GM08714 (cell line): ENCODE data around the gene BLMH.

ENCODE experiments used
- H3K4me3 ChIP-seq: fragments of 200-500 bp; sonication (Bioruptor generic); 2 replicates; pipeline ENCODE4 v1.5.1; 2014; ENCODE audit warnings: mild to moderate bottlenecking, low read length, inconsistent platforms
- ZNF274 ChIP-seq: IDR thresholded peaks from 2 replicates; pipeline ENCODE4 v1.6.1; 2012; ENCODE audit warnings: mild to moderate bottlenecking, low read depth, low read length

Gene BLMH, protein sequence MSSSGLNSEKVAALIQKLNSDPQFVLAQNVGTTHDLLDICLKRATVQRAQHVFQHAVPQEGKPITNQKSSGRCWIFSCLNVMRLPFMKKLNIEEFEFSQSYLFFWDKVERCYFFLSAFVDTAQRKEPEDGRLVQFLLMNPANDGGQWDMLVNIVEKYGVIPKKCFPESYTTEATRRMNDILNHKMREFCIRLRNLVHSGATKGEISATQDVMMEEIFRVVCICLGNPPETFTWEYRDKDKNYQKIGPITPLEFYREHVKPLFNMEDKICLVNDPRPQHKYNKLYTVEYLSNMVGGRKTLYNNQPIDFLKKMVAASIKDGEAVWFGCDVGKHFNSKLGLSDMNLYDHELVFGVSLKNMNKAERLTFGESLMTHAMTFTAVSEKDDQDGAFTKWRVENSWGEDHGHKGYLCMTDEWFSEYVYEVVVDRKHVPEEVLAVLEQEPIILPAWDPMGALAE

DNA sequence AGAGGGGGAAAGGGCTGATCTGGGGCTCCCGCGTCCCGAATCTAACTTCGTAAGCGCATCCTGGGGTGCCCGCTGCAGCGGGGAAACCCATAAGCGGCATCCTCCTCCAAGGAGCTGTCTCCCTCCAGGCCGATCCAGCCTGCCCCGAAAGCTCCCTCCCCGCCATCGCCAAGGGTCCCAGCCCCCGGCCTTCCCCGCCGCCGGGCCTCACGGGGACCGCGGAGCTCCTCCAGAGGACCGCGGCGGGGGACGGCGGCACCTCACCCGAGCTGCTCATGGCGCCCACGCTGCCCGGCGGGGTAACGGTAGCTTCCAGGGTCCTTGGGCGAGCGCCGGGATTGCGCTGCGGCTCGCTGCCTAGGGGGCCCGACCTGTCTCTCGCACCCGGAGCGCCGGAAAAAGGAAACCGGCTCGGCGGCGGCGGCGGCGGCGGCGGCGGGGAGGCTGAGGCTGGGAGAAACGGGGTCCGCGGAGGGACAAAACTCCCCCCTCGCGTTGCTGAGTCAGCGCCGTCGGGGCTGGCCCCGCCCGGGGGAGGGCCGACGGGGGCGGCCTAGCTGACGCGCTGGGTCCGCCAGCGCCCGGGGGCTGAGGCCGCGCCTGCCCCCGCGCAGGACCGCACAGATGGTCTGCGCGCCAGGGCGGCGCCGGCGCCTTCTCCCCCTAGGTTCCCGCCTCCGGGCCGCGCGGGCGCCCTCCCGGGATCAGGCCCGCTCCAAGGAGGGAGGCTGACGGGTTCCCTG lies at the start of gene BLMH:
Gene BLMH, minus strand, starts transcription at position 402 of the 743 bp plus-strand sequence. Its CDS starts 125 bp downstream, at position 277.
- H3K4me3 ChIP-seq, result peak within 1 kb of the TSS; percentile 97
- no peak for TF ChIP-seq ZNF274

DNA sequence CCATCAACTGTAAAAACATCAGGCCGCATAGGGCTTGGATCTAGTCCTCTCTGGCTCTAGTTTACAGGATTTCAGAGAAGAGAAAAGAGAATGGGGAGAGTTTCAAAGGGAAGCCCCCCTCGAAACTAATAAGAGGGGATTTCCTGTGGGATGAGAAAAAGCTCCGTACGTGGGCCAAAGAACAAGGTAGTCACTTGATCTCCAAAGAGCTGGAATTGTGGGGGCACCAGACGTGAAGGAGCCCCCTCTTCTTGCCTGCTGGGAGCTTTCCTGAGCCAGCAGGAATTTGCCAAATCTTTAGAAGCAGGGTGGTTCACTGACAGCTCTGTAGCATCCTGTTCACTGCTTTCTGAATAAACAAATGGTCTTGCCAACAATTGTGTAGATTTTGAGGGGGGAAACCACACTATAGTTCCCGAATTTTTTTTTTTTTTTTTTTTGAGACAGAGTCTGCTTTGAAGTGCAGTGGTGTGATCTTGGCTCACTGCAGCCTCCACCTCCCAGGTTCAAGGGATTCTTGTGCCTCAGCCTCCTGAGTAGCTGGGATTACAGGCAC lies 49.1 kb upstream of the BLMH start:
- H3K4me3 ChIP-seq, result no peak overlapping the region
- TF ChIP-seq ZNF274, result no peak

- no peak for TF ChIP-seq ZNF274
Measured at GRCh38 chr17:30339086-30339485, 47.3 kb upstream of the BLMH start.

DNA sequence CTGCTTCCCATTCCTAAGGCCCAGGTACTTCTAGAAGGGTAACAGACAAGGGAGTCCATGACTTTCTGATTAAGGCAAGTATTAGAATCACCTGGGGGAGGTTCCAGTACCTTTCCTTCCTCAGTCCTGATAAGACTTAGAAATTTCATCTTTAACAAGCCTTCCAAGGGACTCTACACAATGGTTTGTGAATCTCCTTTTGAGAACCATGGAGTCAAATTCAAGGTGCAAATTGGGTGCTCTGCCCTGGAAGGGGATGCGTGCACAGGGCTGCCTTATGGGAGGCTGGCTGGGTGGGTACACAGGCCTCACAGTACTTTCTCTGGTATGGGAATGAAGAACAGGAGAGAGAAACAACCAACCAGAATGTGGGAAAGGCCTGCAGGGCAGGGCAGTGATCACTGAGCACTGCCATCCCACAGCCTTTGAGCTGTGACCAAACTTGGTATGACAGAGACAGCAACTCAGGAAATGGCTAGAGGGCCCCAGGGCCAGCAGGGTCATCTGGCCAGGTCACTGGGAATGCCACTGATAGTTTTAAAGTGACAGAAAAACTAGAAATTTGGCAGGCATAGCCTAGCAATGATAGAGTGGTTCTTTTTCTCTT lies 45.8 kb upstream of the BLMH start:
- H3K4me3 ChIP-seq, result no peak overlapping the region
- no peak for TF ChIP-seq ZNF274

More at GRCh38 chr17:30339086-30339485, 47.3 kb upstream of the BLMH start:
- no peak overlapping the region for H3K4me3 ChIP-seq

DNA sequence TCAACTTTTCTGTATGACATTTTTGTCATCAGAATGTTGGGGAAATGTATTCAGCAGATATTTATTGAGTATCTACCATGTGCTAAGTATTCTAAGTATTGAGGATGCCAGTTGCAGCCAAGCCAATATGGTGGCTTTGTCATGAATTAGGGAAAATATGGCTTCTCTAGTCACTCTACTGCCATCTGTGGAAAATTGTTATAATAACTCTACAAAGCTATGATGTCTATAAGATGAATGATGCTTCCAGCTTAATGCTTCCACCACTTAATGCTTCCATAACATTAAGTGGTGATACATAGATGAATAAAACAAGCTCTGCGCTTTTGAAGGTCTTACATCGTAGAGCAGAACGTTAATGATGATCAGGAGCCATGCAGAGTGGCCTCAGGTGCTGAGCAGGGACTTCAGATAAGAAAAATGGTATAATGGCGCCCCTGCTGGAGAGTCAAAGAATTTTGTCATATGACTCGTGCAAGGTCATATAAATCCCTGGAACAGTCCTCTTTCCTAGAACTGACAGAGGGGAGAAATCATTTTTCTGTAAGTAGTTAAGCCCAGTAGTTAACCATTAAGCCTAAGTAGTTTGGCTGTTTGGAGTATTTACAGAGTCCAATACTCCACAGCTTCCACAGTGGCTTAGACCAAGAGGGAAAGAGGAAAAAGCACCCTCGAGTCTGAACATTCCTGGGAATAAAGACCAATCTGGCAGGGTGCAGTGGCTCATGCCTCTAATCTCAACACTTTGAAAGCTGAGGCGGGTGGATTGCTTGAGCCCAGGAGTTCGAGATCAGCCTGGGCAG lies 44.8 kb upstream of the BLMH start:
- TF ChIP-seq ZNF274, result no peak
- no peak overlapping the region for H3K4me3 ChIP-seq

DNA sequence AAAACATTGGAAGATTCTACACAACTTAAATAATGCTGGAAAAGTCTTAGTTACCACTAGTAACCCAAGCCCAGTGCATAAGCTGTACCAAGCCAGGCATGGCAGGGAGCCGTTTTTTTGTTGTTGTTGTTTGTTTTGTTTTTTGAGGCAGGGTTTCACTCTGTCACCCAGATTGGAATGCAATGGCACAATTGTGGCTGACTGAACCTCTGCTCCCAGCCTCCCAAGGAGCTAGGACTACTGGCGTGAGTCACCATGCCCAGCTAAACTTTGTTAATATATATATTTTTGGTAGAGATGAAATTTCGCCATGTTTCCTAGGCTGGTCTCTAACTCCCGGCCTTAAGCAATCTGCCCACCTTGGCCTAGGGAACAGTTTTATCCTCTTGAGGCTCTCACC lies 42.7 kb upstream of the BLMH start:
- no peak overlapping the region for H3K4me3 ChIP-seq
- no peak for TF ChIP-seq ZNF274

DNA sequence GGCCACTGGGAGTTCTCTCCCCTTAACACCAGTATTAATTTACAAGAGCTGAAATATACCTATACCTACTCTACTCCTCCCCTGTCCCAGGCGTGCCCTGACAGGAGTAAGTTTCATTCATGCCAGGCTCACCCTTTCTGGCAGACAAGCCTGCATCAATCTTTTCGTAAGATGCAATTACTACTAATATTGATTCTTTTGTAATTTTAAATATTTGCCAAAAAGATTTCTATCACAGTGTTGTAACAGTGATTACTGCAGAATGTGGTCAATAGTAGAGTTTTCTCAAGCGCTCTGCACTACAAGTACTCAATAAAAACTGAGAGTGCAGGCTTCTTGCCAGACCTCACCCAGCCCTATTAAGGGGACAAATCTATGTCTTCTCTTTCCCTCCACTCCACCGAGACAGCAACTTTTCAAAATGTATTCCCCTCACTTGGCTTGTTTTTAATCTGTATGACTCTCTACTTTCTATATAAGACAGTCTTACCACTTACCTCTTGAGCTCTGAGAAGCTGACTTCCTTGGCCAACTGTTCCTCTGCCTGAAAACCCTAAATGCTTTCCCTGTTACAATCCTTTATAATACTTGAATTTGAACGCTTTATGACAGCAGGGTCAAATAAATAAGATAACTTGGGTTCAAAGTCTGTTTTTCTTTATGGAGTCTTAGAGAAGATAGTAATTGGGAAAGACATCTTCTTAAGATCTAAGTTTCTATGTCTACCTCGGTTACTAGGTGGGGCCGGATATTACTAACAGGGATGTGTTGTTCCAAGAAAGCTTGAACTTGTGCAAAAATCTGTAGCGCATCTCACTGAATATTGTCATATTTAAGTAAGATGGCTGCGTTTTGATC lies 42.0 kb upstream of the BLMH start, which contains the start of gene TMIGD1:
Gene TMIGD1, minus strand, starts transcription at position 555 of the 858 bp plus-strand sequence. CDS start 1,924 bp downstream, outside the sequence.
- no peak for TF ChIP-seq ZNF274
- H3K4me3 ChIP-seq, result no peak within 1 kb of the TSS

- TF ChIP-seq ZNF274, result no peak
- no peak overlapping the region for H3K4me3 ChIP-seq
Measured at GRCh38 chr17:30332057-30332542, 40.4 kb upstream of the BLMH start.

DNA sequence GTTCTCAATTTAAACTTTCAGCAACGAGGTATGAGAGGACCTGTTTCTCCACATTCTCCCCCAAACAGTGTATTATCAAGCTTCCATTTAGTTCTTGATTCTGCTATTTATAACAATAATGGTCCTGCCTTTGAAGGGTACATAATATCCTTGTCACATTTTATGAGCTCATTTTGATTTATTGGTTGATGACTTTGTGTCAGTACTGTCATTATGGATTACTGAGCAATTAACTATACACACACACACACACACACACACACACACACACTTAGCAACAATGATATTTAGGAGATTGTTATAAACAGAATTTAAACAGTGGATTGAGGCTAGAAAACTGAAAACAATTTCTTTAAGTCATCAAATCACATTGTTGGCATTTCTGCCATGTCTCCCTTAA lies 35.1 kb upstream of the BLMH start:
- TF ChIP-seq ZNF274, result no peak
- no peak overlapping the region for H3K4me3 ChIP-seq

GRCh38 chr17:30324723-30325122 lies 33.0 kb upstream of the BLMH start:
- H3K4me3 ChIP-seq, result no peak overlapping the region
- TF ChIP-seq ZNF274, result no peak

DNA sequence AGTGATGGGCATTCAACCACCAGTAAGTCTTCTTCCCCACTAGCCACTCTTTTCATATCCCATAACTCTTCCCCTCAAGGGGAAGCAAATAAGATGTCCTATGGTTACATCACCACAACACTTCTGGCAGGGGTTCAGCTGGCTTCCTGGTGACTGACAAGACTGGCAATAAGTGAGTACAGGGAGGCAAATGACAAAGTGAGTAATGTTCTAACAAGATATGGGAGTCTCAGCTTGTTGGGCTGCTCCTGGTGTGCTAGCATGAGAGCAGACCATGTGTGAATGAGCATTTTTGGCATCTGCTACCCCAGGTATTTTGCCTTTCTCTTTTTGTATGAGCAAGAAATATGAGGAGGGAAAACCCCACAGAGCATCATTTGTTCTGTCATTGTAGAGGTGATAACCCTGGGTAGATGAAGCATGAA lies 32.2 kb upstream of the BLMH start:
- H3K4me3 ChIP-seq, result no peak overlapping the region
- TF ChIP-seq ZNF274, result no peak

- no peak overlapping the region for H3K4me3 ChIP-seq
- TF ChIP-seq ZNF274, result no peak
Measured at GRCh38 chr17:30323262-30323894, 31.6 kb upstream of the BLMH start.
